Hepatocyte (in vitro differentiated cells): Measurements from ENCODE around the gene TAPBPL. TPM values are rescaled to one million over a fixed set of nuclear protein-coding genes. Genes with fewer than 3 reads are reported as not detected.

Experiments used
- DNase-seq: peaks from one replicate; pipeline ENCODE4 v3.0.0-alpha.2; 2016; ENCODE audit warnings: low spot score
- H2AFZ ChIP-seq: fragments of 200-600 bp; sonication (generic); 2 replicates; pipeline ENCODE4 v1.6.0; 2016; ENCODE audit warnings: antibody characterized with exemption, mild to moderate bottlenecking
- H3K27ac ChIP-seq: fragments of 200-600 bp; sonication (generic); 2 replicates; pipeline ENCODE4 v1.5.1; 2016; ENCODE audit warnings: mild to moderate bottlenecking
- H3K27me3 ChIP-seq: fragments of 200-600 bp; sonication (generic); 2 replicates; pipeline ENCODE4 v1.6.1; 2016
- H3K36me3 ChIP-seq: fragments of 200-600 bp; sonication (generic); replicated peaks from 2 replicates; pipeline ENCODE4 v1.5.1; 2016; ENCODE audit warnings: low read depth; ENCODE audit not compliant: insufficient read depth
- H3K4me1 ChIP-seq: fragments of 200-600 bp; sonication (generic); 2 replicates; pipeline ENCODE4 v1.5.1; 2016; ENCODE audit warnings: mild to moderate bottlenecking, moderate library complexity; ENCODE audit not compliant: insufficient read depth
- H3K4me2 ChIP-seq: fragments of 200-600 bp; sonication (generic); 2 replicates; pipeline ENCODE4 v1.6.0; 2016
- H3K4me3 ChIP-seq: fragments of 200-600 bp; sonication (generic); 2 replicates; pipeline ENCODE4 v1.5.1; 2016; ENCODE audit warnings: mild to moderate bottlenecking
- H3K79me2 ChIP-seq: fragments of 200-600 bp; sonication (generic); 2 replicates; pipeline ENCODE4 v1.6.0; 2017; ENCODE audit warnings: mild to moderate bottlenecking
- H3K9me2 ChIP-seq: fragments of 200-600 bp; sonication (generic); replicated peaks from 2 replicates; pipeline ENCODE4 v1.6.0; 2017; ENCODE audit warnings: mild to moderate bottlenecking; ENCODE audit not compliant: insufficient read depth
- H3K9me3 ChIP-seq: fragments of 200-600 bp; sonication (generic); 2 replicates; pipeline ENCODE4 v1.5.1; 2016; ENCODE audit warnings: low read depth, mild to moderate bottlenecking
- H4K20me1 ChIP-seq: fragments of 200-600 bp; sonication (generic); 2 replicates; pipeline ENCODE4 v1.6.0; 2016; ENCODE audit warnings: mild to moderate bottlenecking; ENCODE audit not compliant: insufficient read depth, poor library complexity, severe bottlenecking
- EZH2 ChIP-seq: fragments of 200-600 bp; sonication (generic); IDR thresholded peaks from 2 replicates; pipeline ENCODE4 v1.6.1; 2016; ENCODE audit warnings: antibody characterized with exemption, mild to moderate bottlenecking, borderline replicate concordance
- EZH2phosphoT487 ChIP-seq: fragments of 200-600 bp; sonication (generic); IDR thresholded peaks from one replicate; pipeline ENCODE4 v1.6.1; 2018; ENCODE audit warnings: antibody characterized with exemption, mild to moderate bottlenecking, low read depth, moderate library complexity; ENCODE audit not compliant: unreplicated experiment, severe bottlenecking
- WGBS: methylation state at CpG from one replicate; pipeline ENCODE4 v1.1.6; 2016; ENCODE audit warnings: low lambda C conversion rate; ENCODE audit errors: missing lambda C conversion rate; 5-methylcytosine and 5-hydroxymethylcytosine counted together
- polyA plus RNA-seq: library from polyadenylated mRNA; unstranded; fragments of >200 nt; fragmentation: Nextera tagmentation; extraction: Ambion mirVana; gene quantifications from 2 replicates; pipeline ENCODE4 v1.2.1, GENCODE V29; 2016
- total RNA-seq: library from RNA; depleted of rRNA; stranded (reverse); fragments of >200 nt; gene quantifications from 2 replicates; pipeline ENCODE4 v1.2.3, GENCODE V29; 2014
- TF ChIP-seq, protein P1 (sequence below): fragments of 200-600 bp; sonication (generic); IDR thresholded peaks from 2 replicates; pipeline ENCODE4 v1.5.1; 2016; ENCODE audit warnings: antibody characterized with exemption, mild to moderate bottlenecking; ENCODE audit not compliant: poor library complexity

TAPBPL gene
- total and polyA plus RNA-seq, 2 experiments from 2014 or later = 8.2 to 9.7 TPM

DNA sequence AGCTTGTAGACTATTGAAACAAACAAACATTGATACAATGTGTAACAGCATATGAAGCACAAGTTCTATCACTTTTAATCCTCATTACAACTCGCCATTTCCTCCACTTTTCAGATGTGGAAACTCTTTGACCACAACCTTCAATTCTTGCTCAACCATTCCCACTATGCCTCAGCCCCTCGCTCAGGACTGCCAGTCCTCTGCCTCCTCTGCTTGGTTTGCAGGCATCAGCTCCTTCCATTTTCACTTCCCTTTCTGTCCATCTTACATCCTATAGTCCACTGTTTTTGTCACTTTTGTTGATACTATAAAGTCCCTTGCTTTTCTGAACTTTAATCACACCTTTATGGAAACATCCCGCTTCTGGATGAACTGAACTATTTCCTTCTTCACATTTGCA lies 35.2 kb upstream of the TAPBPL start:
- Histone ChIP-seq H3K27ac (no peak overlapping the region), H3K4me2 (no peak overlapping the region), H4K20me1 (no peaks in the 10 kb centered on the region), H2AFZ (no peak overlapping the region), H3K4me1 (peaks cover 4% of the 10 kb centered on the region), H3K4me3 (no peak overlapping the region), H3K79me2 (no peaks in the 10 kb centered on the region), H3K9me3 (no peaks in the 10 kb centered on the region), H3K9me2 (no peaks in the 10 kb centered on the region), H3K36me3 (no peaks in the 10 kb centered on the region), H3K27me3 (no peaks in the 10 kb centered on the region)
- TF ChIP-seq EZH2phosphoT487 (no peak), EZH2 (no peak)
- TF ChIP-seq, protein P1, sequence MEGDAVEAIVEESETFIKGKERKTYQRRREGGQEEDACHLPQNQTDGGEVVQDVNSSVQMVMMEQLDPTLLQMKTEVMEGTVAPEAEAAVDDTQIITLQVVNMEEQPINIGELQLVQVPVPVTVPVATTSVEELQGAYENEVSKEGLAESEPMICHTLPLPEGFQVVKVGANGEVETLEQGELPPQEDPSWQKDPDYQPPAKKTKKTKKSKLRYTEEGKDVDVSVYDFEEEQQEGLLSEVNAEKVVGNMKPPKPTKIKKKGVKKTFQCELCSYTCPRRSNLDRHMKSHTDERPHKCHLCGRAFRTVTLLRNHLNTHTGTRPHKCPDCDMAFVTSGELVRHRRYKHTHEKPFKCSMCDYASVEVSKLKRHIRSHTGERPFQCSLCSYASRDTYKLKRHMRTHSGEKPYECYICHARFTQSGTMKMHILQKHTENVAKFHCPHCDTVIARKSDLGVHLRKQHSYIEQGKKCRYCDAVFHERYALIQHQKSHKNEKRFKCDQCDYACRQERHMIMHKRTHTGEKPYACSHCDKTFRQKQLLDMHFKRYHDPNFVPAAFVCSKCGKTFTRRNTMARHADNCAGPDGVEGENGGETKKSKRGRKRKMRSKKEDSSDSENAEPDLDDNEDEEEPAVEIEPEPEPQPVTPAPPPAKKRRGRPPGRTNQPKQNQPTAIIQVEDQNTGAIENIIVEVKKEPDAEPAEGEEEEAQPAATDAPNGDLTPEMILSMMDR = no peak
- 89% methylated on average over 3 of the region's 3 CpGs for WGBS
- DNase-seq = no peak

DNA sequence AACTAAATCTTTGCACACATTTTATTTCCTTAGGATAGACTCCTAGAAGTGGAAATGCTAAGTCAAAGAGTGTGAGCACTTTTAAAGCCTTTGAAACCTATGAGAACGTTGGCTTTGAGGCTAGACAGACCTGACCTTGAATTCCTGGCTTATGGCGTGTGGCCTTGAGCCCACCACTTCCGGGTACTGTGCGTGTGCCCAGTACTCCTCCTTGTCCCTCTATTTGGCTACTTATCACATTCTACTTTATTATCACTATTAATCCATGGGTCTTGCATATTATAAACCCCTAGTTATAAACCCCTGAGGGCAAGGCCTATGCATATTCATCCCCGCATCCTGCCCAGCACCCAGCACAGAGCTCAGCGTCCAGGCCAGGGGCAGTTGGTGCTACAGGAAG lies 33.0 kb upstream of the TAPBPL start:
- DNase-seq = no peak
- Histone ChIP-seq H3K27me3 (no peaks in the 10 kb centered on the region), H3K79me2 (no peaks in the 10 kb centered on the region), H3K27ac (no peak overlapping the region), H3K4me1 (peaks cover 4% of the 10 kb centered on the region), H4K20me1 (no peaks in the 10 kb centered on the region), H3K36me3 (no peaks in the 10 kb centered on the region), H3K4me2 (no peak overlapping the region), H3K4me3 (no peak overlapping the region), H2AFZ (no peak overlapping the region), H3K9me2 (no peaks in the 10 kb centered on the region), H3K9me3 (no peaks in the 10 kb centered on the region)
- TF ChIP-seq EZH2phosphoT487 (no peak), EZH2 (no peak)
- TF ChIP-seq, protein P1 = no peak
- 86% methylated on average over 6 of the region's 6 CpGs for WGBS

DNA sequence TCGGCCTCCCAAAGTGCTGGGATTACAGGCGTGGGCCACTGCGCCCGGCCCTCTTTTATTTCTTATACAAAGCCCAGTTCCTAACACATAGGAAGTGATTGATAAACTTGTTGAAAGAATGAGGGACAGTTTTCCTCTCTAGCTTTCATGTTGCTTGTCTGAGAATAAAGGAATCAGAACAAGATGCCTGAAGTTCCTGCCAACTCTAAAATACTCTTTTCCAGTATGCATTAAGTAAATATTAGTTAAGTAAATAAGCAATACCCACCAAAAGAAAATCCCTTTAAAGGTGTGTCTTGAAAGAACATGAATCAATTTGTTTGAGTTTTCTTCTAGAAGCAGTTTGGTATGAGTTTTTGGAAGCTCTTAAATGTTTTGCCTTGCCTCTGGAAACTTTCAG lies 31.5 kb upstream of the TAPBPL start:
- H3K79me2 ChIP-seq = no peaks in the 10 kb centered on the region
- no peak for DNase-seq
- TF ChIP-seq EZH2 (no peak), EZH2phosphoT487 (no peak)
- TF ChIP-seq, protein P1 = no peak
- no peaks in the 10 kb centered on the region for H3K9me2 ChIP-seq
- no peaks in the 10 kb centered on the region for H3K36me3 ChIP-seq
- H3K9me3 ChIP-seq = no peaks in the 10 kb centered on the region
- 78% methylated on average over 4 of the region's 4 CpGs for WGBS
- no peaks in the 10 kb centered on the region for H4K20me1 ChIP-seq
- H3K4me3 ChIP-seq = no peak overlapping the region
- H3K4me2 ChIP-seq = no peak overlapping the region
- H3K27ac ChIP-seq = no peak overlapping the region
- no peaks in the 10 kb centered on the region for H3K27me3 ChIP-seq
- H3K4me1 ChIP-seq = peaks cover 4% of the 10 kb centered on the region
- no peak overlapping the region for H2AFZ ChIP-seq
